Activated naive CD4-positive, alpha-beta T cell treated with anti-CD3 and anti-CD28 coated beads, Interleukin-2, amount 10 ng/mL, durations not matched to agents 7 days and 5 days (primary cell): ENCODE results near the gene CEACAM5.
"Not testable (repeated sequence)": the region's sequence is repeated elsewhere in the genome, so short reads cannot be mapped to it uniquely, and the experiment has no call there.

Source experiments
- CTCF ChIA-PET: fragments of 350-600 bp; sonication (Branson Sonifier 250); formaldehyde crosslinking; loops from one replicate; lab custom pipeline; 2021; ENCODE audit warnings: antibody characterized with exemption; lab: Charles Lee
- DNase-seq: peaks from one replicate; pipeline ENCODE4 v3.0.0-alpha.2; 2020
- H3K27ac Mint-ChIP-seq: one replicate; pipeline ENCODE4 v1.8.0; 2021; ENCODE audit warnings: mild to moderate bottlenecking, moderate library complexity, mixed read lengths
- H3K27me3 Mint-ChIP-seq: one replicate; pipeline ENCODE4 v1.8.0; 2021; ENCODE audit warnings: mild to moderate bottlenecking, mixed read lengths
- H3K36me3 Mint-ChIP-seq: one replicate; pipeline ENCODE4 v1.8.0; 2021; ENCODE audit warnings: mixed read lengths
- H3K4me1 Mint-ChIP-seq: one replicate; pipeline ENCODE4 v1.8.0; 2021; ENCODE audit warnings: mixed read lengths
- H3K4me3 Mint-ChIP-seq: one replicate; pipeline ENCODE4 v1.8.0; 2021; ENCODE audit warnings: mild to moderate bottlenecking, moderate library complexity, mixed read lengths
- H3K9me3 Mint-ChIP-seq: one replicate; pipeline ENCODE4 v1.8.0; 2021; ENCODE audit warnings: mixed read lengths

The CEACAM5 gene

DNA sequence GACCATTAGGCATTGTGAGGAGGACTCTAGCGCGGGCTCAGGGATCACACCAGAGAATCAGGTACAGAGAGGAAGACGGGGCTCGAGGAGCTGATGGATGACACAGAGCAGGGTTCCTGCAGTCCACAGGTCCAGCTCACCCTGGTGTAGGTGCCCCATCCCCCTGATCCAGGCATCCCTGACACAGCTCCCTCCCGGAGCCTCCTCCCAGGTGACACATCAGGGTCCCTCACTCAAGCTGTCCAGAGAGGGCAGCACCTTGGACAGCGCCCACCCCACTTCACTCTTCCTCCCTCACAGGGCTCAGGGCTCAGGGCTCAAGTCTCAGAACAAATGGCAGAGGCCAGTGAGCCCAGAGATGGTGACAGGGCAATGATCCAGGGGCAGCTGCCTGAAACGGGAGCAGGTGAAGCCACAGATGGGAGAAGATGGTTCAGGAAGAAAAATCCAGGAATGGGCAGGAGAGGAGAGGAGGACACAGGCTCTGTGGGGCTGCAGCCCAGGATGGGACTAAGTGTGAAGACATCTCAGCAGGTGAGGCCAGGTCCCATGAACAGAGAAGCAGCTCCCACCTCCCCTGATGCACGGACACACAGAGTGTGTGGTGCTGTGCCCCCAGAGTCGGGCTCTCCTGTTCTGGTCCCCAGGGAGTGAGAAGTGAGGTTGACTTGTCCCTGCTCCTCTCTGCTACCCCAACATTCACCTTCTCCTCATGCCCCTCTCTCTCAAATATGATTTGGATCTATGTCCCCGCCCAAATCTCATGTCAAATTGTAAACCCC lies 2.8 kb upstream of the CEACAM5 start:
- Mint-ChIP-seq H3K27me3 (peaks cover 65% of the 10 kb centered on the region), H3K9me3 (no peaks in the 10 kb centered on the region), H3K4me1 (peaks cover 5% of the 10 kb centered on the region), H3K27ac (no peak overlapping the region), H3K36me3 (no peaks in the 10 kb centered on the region), H3K4me3 (no peak overlapping the region)
- peak; percentile 67 for DNase-seq
- CTCF ChIA-PET = interaction anchor here (1.2 to 3.4 kb wide), 4 partner anchors 29 to 59 kb away, joined by 3 to 28 read pairs (median 10); no protein-coding TSS in a partner anchor

DNA sequence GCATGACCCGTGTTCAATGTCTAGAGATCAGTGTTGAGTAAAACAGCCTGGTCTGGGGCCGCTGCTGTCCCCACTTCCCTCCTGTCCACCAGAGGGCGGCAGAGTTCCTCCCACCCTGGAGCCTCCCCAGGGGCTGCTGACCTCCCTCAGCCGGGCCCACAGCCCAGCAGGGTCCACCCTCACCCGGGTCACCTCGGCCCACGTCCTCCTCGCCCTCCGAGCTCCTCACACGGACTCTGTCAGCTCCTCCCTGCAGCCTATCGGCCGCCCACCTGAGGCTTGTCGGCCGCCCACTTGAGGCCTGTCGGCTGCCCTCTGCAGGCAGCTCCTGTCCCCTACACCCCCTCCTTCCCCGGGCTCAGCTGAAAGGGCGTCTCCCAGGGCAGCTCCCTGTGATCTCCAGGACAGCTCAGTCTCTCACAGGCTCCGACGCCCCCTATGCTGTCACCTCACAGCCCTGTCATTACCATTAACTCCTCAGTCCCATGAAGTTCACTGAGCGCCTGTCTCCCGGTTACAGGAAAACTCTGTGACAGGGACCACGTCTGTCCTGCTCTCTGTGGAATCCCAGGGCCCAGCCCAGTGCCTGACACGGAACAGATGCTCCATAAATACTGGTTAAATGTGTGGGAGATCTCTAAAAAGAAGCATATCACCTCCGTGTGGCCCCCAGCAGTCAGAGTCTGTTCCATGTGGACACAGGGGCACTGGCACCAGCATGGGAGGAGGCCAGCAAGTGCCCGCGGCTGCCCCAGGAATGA lies 1.5 kb upstream of the CEACAM5 start:
- CTCF ChIA-PET = interaction anchor here (0.6 to 3.4 kb wide), 25 partner anchors 9 to 1597 kb away, joined by 3 to 28 read pairs (median 5); no protein-coding TSS in a partner anchor
- Mint-ChIP-seq H3K27me3 (peaks cover 68% of the 10 kb centered on the region), H3K4me3 (peak overlapping the region; percentile 57), H3K9me3 (no peaks in the 10 kb centered on the region), H3K4me1 (peaks cover 5% of the 10 kb centered on the region), H3K36me3 (no peaks in the 10 kb centered on the region), H3K27ac (no peak overlapping the region)
- DNase-seq = peak; percentile 80

DNA sequence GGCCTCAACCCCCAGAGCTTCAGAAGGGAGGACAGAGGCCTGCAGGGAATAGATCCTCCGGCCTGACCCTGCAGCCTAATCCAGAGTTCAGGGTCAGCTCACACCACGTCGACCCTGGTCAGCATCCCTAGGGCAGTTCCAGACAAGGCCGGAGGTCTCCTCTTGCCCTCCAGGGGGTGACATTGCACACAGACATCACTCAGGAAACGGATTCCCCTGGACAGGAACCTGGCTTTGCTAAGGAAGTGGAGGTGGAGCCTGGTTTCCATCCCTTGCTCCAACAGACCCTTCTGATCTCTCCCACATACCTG lies 969 bp upstream of the CEACAM5 start:
- Mint-ChIP-seq H3K4me3 (no peak overlapping the region), H3K4me1 (peaks cover 5% of the 10 kb centered on the region), H3K27ac (no peak overlapping the region), H3K36me3 (no peaks in the 10 kb centered on the region), H3K27me3 (peaks cover 62% of the 10 kb centered on the region), H3K9me3 (no peaks in the 10 kb centered on the region)
- DNase-seq = no peak
- CTCF ChIA-PET = interaction anchor here (0.6 to 3.4 kb wide), 22 partner anchors 9 to 250 kb away, joined by 3 to 28 read pairs (median 5); no protein-coding TSS in a partner anchor

DNA sequence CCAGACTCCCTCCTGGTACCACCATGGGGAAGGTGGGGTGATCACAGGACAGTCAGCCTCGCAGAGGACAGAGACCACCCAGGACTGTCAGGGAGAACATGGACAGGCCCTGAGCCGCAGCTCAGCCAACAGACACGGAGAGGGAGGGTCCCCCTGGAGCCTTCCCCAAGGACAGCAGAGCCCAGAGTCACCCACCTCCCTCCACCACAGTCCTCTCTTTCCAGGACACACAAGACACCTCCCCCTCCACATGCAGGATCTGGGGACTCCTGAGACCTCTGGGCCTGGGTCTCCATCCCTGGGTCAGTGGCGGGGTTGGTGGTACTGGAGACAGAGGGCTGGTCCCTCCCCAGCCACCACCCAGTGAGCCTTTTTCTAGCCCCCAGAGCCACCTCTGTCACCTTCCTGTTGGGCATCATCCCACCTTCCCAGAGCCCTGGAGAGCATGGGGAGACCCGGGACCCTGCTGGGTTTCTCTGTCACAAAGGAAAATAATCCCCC lies 505 bp upstream of the CEACAM5 start:
- H3K4me3 Mint-ChIP-seq = no peak overlapping the region
- H3K9me3 Mint-ChIP-seq = no peaks in the 10 kb centered on the region
- peaks cover 62% of the 10 kb centered on the region for H3K27me3 Mint-ChIP-seq
- H3K27ac Mint-ChIP-seq = no peak overlapping the region
- CTCF ChIA-PET = interaction anchor here (1.3 to 3.4 kb wide), 5 partner anchors 11 to 46 kb away, joined by 5 to 28 read pairs (median 11); no protein-coding TSS in a partner anchor
- peaks cover 5% of the 10 kb centered on the region for H3K4me1 Mint-ChIP-seq
- DNase-seq = no peak
- H3K36me3 Mint-ChIP-seq = no peaks in the 10 kb centered on the region

DNA sequence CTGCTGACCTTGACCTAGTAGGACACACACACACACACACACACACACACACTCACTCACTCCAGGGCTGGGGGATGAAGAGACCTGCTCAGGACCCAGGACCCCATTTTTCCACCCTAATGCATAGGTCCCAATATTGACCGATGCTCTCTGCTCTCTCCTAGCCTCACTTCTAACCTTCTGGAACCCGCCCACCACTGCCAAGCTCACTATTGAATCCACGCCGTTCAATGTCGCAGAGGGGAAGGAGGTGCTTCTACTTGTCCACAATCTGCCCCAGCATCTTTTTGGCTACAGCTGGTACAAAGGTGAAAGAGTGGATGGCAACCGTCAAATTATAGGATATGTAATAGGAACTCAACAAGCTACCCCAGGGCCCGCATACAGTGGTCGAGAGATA lies 1.1 kb downstream of the CEACAM5 start:
- H3K27ac Mint-ChIP-seq, H3K4me1 Mint-ChIP-seq, CTCF ChIA-PET, H3K9me3 Mint-ChIP-seq, H3K36me3 Mint-ChIP-seq, H3K4me3 Mint-ChIP-seq, DNase-seq: not testable (repeated sequence)
- peaks cover 60% of the 10 kb centered on the region for H3K27me3 Mint-ChIP-seq

DNA sequence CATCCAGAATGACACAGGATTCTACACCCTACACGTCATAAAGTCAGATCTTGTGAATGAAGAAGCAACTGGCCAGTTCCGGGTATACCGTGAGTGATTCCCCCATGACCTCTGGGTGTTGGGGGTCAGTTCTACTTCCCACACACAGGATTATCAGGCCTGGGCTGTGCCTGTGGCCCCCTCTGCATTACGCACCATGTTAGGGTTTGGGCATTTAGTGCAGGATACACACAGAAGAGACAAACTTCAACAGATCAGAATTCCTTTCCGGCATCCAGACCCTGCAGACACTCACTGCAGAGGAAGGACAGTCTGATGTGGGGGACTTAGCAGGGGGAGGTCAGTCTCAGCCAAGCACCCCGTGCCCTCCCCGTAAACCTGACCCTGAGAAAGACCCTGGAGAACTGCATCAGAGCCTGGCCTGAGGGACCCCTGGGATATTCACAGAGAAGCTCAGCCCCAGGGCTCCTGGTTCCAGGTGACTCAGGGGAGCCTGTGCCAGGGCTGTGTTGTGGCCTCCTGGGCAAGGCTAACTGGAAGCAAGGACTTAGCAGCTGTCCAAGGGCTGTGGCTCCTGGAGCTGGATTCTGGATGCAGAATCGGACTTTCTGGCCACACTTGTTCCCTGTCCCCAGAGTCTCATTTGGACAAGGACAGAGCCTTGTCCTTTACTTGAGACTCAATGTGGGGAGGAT lies 1.7 kb downstream of the CEACAM5 start:
- Mint-ChIP-seq H3K27ac (no peak overlapping the region), H3K4me1 (peaks cover 5% of the 10 kb centered on the region), H3K9me3 (no peaks in the 10 kb centered on the region), H3K4me3 (no peak overlapping the region), H3K27me3 (peaks cover 61% of the 10 kb centered on the region), H3K36me3 (no peaks in the 10 kb centered on the region)
- DNase-seq = no peak
- CTCF ChIA-PET = interaction anchor here (0.9 to 1.0 kb wide), 3 partner anchors 19 to 37 kb away, joined by 3 read pairs; no protein-coding TSS in a partner anchor

DNA sequence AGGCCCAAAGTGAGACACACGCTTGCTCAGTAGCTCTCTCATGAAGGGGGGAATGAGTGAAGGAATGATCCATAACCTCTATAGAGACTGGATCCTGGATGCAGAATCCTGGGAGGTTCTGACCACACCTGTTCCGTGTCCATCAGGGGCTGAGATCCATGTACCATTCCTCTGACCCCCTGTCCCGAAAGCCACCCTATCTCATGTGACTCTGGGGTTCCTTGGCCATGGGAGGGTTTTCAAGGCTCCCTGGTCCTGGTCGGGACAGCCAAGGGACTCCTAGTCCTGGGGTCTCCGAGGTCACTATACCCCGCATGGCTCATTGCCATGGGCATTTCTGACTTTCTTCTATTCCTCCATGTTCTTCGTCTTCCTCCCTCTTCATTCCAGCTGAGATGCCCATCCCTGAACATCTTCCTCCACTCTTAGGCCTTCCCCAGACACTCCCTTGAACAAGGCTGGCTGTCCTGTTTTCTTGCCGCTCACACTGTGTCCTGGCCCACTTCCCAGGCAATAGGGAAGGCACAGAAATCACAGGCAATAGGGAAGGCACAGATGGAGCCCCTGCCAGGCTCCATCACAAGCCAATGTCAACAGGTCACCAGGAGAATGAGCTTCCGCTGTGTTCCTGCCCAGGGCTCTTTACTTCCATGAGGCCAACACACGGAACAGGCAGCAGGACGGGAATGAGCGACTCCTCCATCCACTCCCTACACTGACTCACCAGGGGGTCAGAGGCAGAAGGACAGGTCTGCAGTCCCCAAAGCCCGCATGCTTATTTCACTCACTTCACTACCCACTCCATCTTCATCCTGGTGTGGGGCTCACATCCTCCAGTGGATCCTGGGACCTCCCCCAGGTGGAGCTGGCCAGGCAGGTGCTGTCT lies 3.2 kb downstream of the CEACAM5 start:
- Mint-ChIP-seq H3K4me1 (peaks cover 5% of the 10 kb centered on the region), H3K36me3 (no peaks in the 10 kb centered on the region), H3K27ac (no peak overlapping the region), H3K4me3 (no peak overlapping the region), H3K9me3 (no peaks in the 10 kb centered on the region), H3K27me3 (peaks cover 58% of the 10 kb centered on the region)
- CTCF ChIA-PET = no interaction called here
- DNase-seq = no peak

DNA sequence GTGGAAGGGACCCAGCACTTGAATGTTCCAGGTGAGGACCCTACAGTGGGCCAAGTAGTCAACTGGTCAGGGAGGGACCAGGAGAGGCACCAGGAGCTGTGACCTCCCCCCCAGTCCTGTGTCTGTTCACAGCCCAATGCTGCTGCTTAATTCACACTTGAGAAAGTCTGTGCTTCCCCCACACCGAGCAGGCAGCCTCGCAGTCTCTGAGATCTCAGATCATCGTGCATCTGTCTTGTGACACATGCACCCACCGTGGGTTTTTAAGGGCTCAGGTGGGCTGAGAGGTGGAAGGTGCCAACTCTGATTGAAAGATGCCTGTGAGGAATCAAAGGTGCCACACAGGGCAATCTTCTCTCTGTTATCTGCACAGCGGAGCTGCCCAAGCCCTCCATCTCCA lies 6.2 kb downstream of the CEACAM5 start:
- CTCF ChIA-PET = no interaction called here
- peaks cover 60% of the 10 kb centered on the region for H3K27me3 Mint-ChIP-seq

DNA sequence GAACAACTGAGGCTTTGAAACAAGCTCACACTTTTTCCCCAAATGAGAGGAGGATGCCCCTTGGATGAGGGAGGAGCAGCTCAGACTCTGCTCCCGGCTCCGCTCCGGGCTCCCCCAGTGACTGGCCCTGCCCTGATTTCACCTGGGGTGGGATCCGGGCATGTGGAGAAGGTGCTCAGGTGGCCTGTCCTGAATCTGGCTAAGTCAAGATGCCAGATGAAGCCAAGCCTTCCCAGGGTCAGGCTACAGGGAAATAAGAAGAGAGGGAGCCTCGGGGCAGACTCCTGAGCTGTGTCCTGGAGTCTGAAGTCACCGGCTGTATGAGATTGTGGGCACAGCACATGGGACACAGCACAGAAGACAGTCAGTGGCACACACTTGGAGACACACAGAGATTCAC lies 10.3 kb downstream of the CEACAM5 start:
- peaks cover 64% of the 10 kb centered on the region for H3K27me3 Mint-ChIP-seq
- no peaks in the 10 kb centered on the region for H3K36me3 Mint-ChIP-seq
- H3K27ac Mint-ChIP-seq = no peak overlapping the region
- no peaks in the 10 kb centered on the region for H3K4me1 Mint-ChIP-seq
- no peak for DNase-seq
- no peaks in the 10 kb centered on the region for H3K9me3 Mint-ChIP-seq
- no peak overlapping the region for H3K4me3 Mint-ChIP-seq
- CTCF ChIA-PET = interaction anchor here (2.5 kb wide), 1 partner anchor 12 kb away, joined by 11 read pairs; no protein-coding TSS in a partner anchor

More for the DNA sequence above, 6.2 kb downstream of the CEACAM5 start:
- no peak overlapping the region for H3K4me3 Mint-ChIP-seq
- no peak for DNase-seq
- no peaks in the 10 kb centered on the region for H3K36me3 Mint-ChIP-seq
- H3K27ac Mint-ChIP-seq = no peak overlapping the region
- H3K9me3 Mint-ChIP-seq = no peaks in the 10 kb centered on the region
- no peaks in the 10 kb centered on the region for H3K4me1 Mint-ChIP-seq

DNA sequence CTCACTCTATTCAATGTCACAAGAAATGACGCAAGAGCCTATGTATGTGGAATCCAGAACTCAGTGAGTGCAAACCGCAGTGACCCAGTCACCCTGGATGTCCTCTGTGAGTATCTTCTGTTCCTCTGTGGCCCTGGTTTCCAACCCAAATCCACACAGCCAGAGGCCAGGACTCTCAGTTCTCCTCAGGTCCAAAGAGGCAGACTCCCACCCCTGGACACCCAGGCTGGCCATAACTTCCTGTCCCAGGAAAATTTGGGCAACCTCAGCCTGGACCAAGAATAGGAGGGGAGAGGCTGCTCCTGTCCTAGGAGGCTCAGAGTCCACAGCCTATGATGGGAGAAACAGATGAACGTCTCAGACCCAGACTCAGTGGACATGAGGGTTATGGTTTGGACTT lies 11.7 kb downstream of the CEACAM5 start:
- Mint-ChIP-seq H3K36me3 (no peaks in the 10 kb centered on the region), H3K4me1 (no peaks in the 10 kb centered on the region), H3K4me3 (no peak overlapping the region), H3K27me3 (peaks cover 52% of the 10 kb centered on the region), H3K27ac (no peak overlapping the region), H3K9me3 (no peaks in the 10 kb centered on the region)
- CTCF ChIA-PET = no interaction called here
- no peak for DNase-seq

DNA sequence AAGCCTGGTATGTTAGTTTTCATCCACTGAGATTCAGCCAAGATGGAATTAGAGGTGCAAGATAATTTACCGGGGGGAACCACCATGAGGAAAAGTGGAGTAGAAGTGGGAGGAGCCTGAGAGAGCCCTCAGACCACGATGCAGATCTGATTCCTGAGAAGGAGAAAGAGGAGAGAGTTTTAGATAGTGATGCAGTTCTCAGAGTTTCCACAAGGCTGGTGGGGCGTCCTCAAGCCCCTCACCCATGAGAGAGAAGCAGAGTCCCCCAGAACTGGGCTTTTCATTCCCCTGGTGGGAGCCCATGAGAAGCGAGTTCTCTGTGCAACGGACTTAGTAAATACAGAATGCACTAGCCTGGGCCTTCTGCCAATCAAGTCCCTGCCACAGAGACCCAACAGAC lies 18.1 kb downstream of the CEACAM5 start:
- CTCF ChIA-PET = interaction anchor here (1.0 kb wide), 1 partner anchor 84 kb away, joined by 3 read pairs; no protein-coding TSS in a partner anchor
- Mint-ChIP-seq H3K9me3 (no peaks in the 10 kb centered on the region), H3K36me3 (no peaks in the 10 kb centered on the region), H3K4me1 (no peaks in the 10 kb centered on the region), H3K27me3 (peaks cover 24% of the 10 kb centered on the region), H3K27ac (no peak overlapping the region), H3K4me3 (no peak overlapping the region)
- no peak for DNase-seq

DNA sequence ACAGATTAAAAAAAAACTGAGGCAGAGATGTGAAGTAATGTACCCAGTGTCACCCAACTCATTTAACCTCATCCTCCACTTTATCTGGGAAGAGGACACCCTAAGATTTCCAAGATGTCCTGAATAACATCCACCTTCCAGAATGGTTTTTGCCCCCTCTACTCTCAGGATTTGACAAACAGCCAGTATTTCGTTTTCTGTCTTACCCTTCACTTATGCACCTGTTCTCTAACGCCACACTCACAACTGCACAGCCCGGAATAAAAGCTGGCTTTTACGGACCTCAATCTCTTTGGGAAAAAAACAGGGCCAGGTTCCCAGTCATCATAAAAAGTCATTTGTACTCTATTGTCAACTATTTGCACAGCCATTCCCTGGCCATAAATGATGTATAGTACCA lies 25.7 kb downstream of the CEACAM5 start:
- CTCF ChIA-PET = interaction anchor here (0.6 to 1.9 kb wide), 6 partner anchors 18 to 346 kb away, joined by 3 to 9 read pairs (median 3); no protein-coding TSS in a partner anchor

DNA sequence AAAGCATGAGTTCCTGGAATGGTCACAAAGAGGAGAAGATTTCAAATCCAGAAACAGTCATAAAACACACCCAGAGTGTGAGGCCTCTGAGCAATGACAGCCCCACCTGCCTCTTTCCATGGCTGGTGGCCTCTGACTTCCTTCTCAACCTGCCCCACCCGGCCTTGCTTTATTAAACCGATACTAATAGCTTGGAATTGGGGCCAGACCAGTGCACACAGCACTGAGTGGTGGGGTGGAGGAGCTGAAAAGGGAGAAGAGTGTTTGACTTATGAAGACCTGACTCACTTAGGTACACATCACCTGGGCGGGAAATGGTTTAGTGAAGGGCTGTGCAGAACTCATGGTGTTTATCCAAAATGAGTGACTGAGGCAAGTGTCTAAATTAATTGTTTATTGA lies 26.2 kb downstream of the CEACAM5 start:
- CTCF ChIA-PET = interaction anchor here (0.7 to 1.9 kb wide), 4 partner anchors 17 to 46 kb away, joined by 3 to 9 read pairs (median 4); partner anchors contain the start of gene CEACAM7

More for the DNA sequence above, 25.7 kb downstream of the CEACAM5 start:
- no peak for DNase-seq
- H3K27ac Mint-ChIP-seq = no peak overlapping the region
- H3K4me1 Mint-ChIP-seq = no peaks in the 10 kb centered on the region
- no peaks in the 10 kb centered on the region for H3K36me3 Mint-ChIP-seq
- H3K4me3 Mint-ChIP-seq = no peak overlapping the region
- H3K27me3 Mint-ChIP-seq = peaks cover 48% of the 10 kb centered on the region
- H3K9me3 Mint-ChIP-seq = no peaks in the 10 kb centered on the region

More for the DNA sequence above, 26.2 kb downstream of the CEACAM5 start:
- H3K4me3 Mint-ChIP-seq = no peak overlapping the region
- H3K9me3 Mint-ChIP-seq = no peaks in the 10 kb centered on the region
- H3K4me1 Mint-ChIP-seq = no peaks in the 10 kb centered on the region
- H3K27me3 Mint-ChIP-seq = peaks cover 52% of the 10 kb centered on the region
- DNase-seq = no peak
- no peaks in the 10 kb centered on the region for H3K36me3 Mint-ChIP-seq
- no peak overlapping the region for H3K27ac Mint-ChIP-seq
